Measurements from ENCODE around the gene SSUH2. TPM values are rescaled to one million over a fixed set of nuclear protein-coding genes. Genes with fewer than 3 reads are reported as not detected.

The SSUH2 gene
- total and polyA plus RNA-seq, 2 experiments from 2014 or later = 0.73 to 2.3 TPM

- H3K27me3 ChIP-seq (ENCODE audit: insufficient read depth) = no peaks in the 10 kb centered on the region
- H3K27ac ChIP-seq (ENCODE audit: low read depth) = no peak overlapping the region
- no peaks in the 10 kb centered on the region for H3K9me3 Mint-ChIP-seq
- H3K4me1 ChIP-seq (ENCODE audit: insufficient read depth) = no peaks in the 10 kb centered on the region
- no peak for ATAC-seq
- no peak overlapping the region for H3K27ac Mint-ChIP-seq
- DNase-seq (ENCODE audit: low spot score) = no peak
- no peaks in the 10 kb centered on the region for H3K79me2 ChIP-seq (replicated peaks; ENCODE audit: insufficient read depth)
- H3K36me3 Mint-ChIP-seq (ENCODE audit: low read depth) = no peaks in the 10 kb centered on the region
- H2AFZ ChIP-seq = no peak overlapping the region
- H3K9me2 ChIP-seq (ENCODE audit: insufficient read depth) = no peaks in the 10 kb centered on the region
- no peak overlapping the region for H3K4me2 ChIP-seq
- no peaks in the 10 kb centered on the region for H3K36me3 ChIP-seq (ENCODE audit: insufficient read depth)
- H3K4me1 Mint-ChIP-seq = peaks cover 15% of the 10 kb centered on the region
- H3K27me3 Mint-ChIP-seq (ENCODE audit: insufficient read depth, low read depth, poor library complexity) = peaks cover 2% of the 10 kb centered on the region
- H3F3A ChIP-seq (replicated peaks; ENCODE audit: low read depth) = no peaks in the 10 kb centered on the region
- H3K4me3 ChIP-seq = no peak overlapping the region
- H3K4me3 Mint-ChIP-seq = no peak overlapping the region
- no peaks in the 10 kb centered on the region for H4K20me1 ChIP-seq (replicated peaks; ENCODE audit: insufficient read depth)
- TF ChIP-seq ZNF462 (CRISPR knock-in tag; IDR thresholded peaks at IDR 0.05) = no peak
- TF ChIP-seq EZH2phosphoT487 (IDR thresholded peaks at IDR 0.05; ENCODE audit: unreplicated experiment) = no peak
- no peak for TF ChIP-seq ZNF114 (CRISPR knock-in tag; IDR thresholded peaks at IDR 0.05)
- TF ChIP-seq POLR2AphosphoS5 (IDR thresholded peaks at IDR 0.05; ENCODE audit: low read depth) = no peak
- TF ChIP-seq STAT1 (IDR thresholded peaks at IDR 0.05; ENCODE audit: unreplicated experiment) = no peak
- TF ChIP-seq, protein P1, sequence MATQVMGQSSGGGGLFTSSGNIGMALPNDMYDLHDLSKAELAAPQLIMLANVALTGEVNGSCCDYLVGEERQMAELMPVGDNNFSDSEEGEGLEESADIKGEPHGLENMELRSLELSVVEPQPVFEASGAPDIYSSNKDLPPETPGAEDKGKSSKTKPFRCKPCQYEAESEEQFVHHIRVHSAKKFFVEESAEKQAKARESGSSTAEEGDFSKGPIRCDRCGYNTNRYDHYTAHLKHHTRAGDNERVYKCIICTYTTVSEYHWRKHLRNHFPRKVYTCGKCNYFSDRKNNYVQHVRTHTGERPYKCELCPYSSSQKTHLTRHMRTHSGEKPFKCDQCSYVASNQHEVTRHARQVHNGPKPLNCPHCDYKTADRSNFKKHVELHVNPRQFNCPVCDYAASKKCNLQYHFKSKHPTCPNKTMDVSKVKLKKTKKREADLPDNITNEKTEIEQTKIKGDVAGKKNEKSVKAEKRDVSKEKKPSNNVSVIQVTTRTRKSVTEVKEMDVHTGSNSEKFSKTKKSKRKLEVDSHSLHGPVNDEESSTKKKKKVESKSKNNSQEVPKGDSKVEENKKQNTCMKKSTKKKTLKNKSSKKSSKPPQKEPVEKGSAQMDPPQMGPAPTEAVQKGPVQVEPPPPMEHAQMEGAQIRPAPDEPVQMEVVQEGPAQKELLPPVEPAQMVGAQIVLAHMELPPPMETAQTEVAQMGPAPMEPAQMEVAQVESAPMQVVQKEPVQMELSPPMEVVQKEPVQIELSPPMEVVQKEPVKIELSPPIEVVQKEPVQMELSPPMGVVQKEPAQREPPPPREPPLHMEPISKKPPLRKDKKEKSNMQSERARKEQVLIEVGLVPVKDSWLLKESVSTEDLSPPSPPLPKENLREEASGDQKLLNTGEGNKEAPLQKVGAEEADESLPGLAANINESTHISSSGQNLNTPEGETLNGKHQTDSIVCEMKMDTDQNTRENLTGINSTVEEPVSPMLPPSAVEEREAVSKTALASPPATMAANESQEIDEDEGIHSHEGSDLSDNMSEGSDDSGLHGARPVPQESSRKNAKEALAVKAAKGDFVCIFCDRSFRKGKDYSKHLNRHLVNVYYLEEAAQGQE (IDR thresholded peaks at IDR 0.05; ENCODE audit: unreplicated experiment) = no peak
- TF ChIP-seq NANOG (IDR thresholded peaks at IDR 0.05; ENCODE audit: borderline replicate concordance) = no peak
- TF ChIP-seq, protein P2, sequence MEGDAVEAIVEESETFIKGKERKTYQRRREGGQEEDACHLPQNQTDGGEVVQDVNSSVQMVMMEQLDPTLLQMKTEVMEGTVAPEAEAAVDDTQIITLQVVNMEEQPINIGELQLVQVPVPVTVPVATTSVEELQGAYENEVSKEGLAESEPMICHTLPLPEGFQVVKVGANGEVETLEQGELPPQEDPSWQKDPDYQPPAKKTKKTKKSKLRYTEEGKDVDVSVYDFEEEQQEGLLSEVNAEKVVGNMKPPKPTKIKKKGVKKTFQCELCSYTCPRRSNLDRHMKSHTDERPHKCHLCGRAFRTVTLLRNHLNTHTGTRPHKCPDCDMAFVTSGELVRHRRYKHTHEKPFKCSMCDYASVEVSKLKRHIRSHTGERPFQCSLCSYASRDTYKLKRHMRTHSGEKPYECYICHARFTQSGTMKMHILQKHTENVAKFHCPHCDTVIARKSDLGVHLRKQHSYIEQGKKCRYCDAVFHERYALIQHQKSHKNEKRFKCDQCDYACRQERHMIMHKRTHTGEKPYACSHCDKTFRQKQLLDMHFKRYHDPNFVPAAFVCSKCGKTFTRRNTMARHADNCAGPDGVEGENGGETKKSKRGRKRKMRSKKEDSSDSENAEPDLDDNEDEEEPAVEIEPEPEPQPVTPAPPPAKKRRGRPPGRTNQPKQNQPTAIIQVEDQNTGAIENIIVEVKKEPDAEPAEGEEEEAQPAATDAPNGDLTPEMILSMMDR (conservative IDR thresholded peaks at IDR 0.05; ENCODE audit: low read depth in 2 of 2) = no peak
- TF ChIP-seq ZNF331 (CRISPR knock-in tag; IDR thresholded peaks at IDR 0.05; ENCODE audit: low read depth) = no peak
- no peak for TF ChIP-seq EZH2 (IDR thresholded peaks at IDR 0.05; ENCODE audit: low read depth, unreplicated experiment)
- no peak for TF ChIP-seq CREB1 (CRISPR knock-in tag; IDR thresholded peaks at IDR 0.05; ENCODE audit: low read depth)
- TF ChIP-seq JUNB (IDR thresholded peaks at IDR 0.05; ENCODE audit: unreplicated experiment) = no peak
- TF ChIP-seq, protein P3, sequence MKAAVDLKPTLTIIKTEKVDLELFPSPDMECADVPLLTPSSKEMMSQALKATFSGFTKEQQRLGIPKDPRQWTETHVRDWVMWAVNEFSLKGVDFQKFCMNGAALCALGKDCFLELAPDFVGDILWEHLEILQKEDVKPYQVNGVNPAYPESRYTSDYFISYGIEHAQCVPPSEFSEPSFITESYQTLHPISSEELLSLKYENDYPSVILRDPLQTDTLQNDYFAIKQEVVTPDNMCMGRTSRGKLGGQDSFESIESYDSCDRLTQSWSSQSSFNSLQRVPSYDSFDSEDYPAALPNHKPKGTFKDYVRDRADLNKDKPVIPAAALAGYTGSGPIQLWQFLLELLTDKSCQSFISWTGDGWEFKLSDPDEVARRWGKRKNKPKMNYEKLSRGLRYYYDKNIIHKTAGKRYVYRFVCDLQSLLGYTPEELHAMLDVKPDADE (IDR thresholded peaks at IDR 0.05) = no peak
Measured at GRCh38 chr3:8681349-8681748, 36.8 kb upstream of the SSUH2 start.
